Right ventricle myocardium inferior (tissue), 1 donor: Measurements from ENCODE around the gene CENPH. TPM values are rescaled to one million over a fixed set of nuclear protein-coding genes. Genes with fewer than 3 reads are reported as not detected.
"Not testable (repeated sequence)": the region's sequence is repeated elsewhere in the genome, so short reads cannot be mapped to it uniquely, and the experiment has no call there.

ENCODE experiments used
- ATAC-seq: fragments of 200-7000 bp; cut with Tn5 transposase; one replicate; pipeline ENCODE4 v1.9.1; 2020; ENCODE audit warnings: mild to moderate bottlenecking, moderate library complexity
- DNase-seq: peaks from one replicate; pipeline ENCODE4 v3.0.0; 2021; ENCODE audit errors: missing footprints
- intact Hi-C: fragments of 100-400 bp; cut with DNase I; formaldehyde crosslinking; loops from one replicate; pipeline ENCODE4 v1.11.0; 2022
- long read RNA-seq: library from polyadenylated mRNA; unstranded; transcript quantifications from one replicate; pipeline ENCODE4 v2.0.0, GENCODE V29; 2021
- total RNA-seq: library from RNA; stranded (reverse); fragmentation: NEBNext Ultra II Directional; extraction: Animal tissue kit (Norgen Biotek cat#: 25700); gene quantifications from one replicate; pipeline ENCODE4 v1.2.1, GENCODE V29; 2021
- donor health status: DM: no; HTN: yes; CAD: no; lungs with severe emphysema.

Gene CENPH
- 3.6 TPM for total RNA-seq
- long read RNA-seq, partial matches to known transcripts = 0 of 1 reads
- long read RNA-seq, other reads (novel, unspliced or antisense) = 0 of 1 reads

DNA sequence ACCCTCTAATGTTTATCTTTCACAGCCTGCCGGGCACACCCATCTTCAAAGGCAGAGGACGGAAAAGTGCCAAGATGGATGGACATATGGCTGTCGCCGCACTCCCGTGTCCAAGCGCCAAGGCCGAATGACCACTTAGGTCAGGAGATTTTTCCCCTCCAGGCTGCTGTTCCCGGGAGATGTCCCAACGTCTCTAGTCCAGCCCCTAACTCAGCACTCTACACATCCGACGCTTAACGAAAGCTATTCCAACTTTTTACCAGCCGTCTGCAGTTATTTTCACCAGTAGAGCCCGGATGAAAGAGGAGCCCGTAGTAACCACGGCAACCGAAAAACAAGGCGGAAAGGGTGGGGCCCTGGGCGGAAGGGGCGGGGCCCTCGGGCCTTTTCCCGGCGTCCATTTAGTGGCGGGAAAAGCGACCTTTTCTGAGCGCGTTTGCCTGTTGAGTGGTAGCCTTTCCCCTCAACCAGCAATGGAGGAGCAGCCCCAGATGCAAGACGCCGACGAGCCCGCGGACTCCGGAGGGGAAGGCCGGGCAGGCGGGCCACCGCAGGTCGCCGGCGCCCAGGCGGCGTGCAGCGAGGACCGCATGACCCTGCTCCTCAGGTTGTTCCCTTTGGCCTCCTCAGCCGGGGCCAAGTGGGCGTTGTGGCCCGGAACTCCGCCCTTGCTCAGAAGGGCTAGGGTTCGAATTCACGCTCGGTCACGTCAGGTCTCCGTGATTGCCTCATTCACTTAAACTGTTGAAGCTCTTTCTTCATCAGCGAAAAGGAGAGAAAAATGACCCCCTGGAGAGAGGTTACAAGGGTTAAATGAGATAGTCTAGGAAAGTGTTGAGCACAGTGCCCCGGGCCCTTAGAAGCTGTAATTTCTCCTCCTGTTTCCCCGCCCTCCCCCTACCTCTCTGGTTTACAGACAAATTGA, at the start of gene CENPH:
Gene CENPH, plus strand, starts transcription at position 422 of the 925 bp plus-strand sequence. Its CDS starts 52 bp downstream, at position 474.
- intact Hi-C loops = loop anchor here (2.0 kb wide), 1 partner anchor 23 kb away; the partner anchor contains the start of gene CCNB1
- ATAC-seq = peak; percentile 99
- peak; percentile 92 for DNase-seq

GRCh38 chr5:69140239-69140638, 49.1 kb upstream of the CENPH start:
- DNase-seq, ATAC-seq, intact Hi-C loops: not testable (repeated sequence)

DNA sequence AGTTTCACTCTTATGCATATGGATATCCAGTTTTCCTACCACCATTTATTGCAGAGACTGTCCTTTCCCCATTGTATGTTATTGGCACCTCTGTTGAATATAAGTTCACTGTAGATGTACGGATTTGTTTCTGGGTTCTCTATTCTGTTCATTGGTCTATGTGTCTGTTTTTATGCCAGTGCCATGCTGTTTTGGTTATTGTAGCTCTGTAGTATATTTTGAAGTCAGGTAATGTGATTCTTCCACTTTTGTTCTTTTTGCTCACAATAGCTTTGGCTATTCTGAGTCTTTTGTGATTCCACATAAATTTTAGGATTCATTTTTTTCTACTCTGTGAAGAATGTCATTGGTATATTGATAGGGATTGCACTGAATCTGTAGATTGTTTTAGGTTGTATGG, 48.6 kb upstream of the CENPH start:
- ATAC-seq = no peak
- DNase-seq = no peak
- intact Hi-C loops = no loop called here

DNA sequence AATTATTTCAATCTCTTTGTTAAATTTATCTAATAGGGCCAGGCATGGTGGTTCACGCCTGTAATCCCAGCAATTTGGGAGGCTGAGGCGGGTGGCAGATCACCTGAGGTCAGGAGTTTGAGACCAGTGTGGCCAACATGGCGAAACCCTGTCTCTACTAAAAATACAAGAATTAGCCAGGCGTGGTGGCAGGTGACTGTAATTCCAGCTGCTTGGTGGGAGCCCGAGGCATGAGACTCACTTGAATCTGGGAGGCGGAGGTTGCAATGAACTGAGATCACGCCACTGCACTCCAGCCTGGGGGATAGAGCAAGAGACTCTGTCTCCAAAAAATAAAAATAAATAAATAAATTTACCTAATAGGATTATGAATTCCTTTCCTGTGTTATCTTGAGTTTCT, 40.8 kb upstream of the CENPH start:
- intact Hi-C loops, ATAC-seq, DNase-seq: not testable (repeated sequence)

DNA sequence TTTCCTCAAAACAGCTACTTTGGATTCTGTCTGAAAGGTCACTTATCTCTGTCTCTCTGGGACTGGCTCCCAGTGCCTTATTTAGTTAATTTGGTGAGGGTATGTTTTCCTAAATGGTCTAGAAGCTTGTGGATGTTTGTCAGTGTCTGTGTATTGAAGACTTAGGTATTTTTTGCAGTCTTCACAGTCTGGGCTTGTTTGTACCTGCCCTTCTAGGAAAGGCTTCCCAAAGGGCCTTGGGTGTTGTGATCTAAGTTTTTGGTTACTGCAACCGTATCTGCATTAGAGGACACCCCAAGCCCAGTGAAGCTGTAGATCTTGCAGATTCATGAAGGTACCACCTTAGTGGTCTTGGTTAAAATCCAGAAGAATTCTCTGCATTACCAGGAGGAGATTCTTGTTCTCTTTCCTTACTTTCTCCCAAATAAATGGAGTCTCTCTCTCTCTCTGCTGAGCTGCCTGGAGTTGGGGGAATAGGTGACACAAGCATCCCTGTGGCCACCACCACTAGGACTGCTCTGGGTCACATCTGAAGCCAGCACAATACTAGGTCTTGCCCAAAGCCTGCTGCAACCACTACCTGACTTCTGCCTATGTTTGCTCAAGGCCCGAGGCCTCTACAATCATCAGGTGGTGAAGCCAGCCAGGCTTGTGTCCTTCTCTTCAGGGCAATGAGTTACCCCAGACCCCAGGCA, 40.3 kb upstream of the CENPH start:
- intact Hi-C loops = no loop called here
- ATAC-seq (no peak), DNase-seq (no peak)

- DNase-seq (no peak), ATAC-seq (no peak)
- intact Hi-C loops = no loop called here
Observed at GRCh38 chr5:69149676-69150010, 39.7 kb upstream of the CENPH start.

DNA sequence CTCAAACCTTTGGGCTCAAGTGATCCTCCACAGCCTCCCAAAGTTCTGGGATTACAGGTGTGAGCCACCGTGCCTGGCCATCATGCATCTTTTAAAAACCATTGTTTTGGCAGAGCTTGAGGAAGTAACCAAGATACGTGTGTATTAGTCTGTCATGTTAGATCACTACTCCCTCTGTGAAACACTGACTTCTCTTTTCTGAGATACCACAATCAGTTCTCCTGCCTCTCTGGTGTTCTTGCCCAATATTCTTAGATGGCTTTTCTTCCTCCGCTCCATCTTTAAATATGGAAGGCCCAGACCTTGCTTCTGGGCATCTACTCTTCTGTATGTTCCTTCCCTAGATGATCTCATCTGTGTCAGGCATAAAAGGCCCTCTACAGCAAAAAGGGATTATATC, 36.7 kb upstream of the CENPH start:
- no peak for ATAC-seq
- intact Hi-C loops = no loop called here
- no peak for DNase-seq

DNA sequence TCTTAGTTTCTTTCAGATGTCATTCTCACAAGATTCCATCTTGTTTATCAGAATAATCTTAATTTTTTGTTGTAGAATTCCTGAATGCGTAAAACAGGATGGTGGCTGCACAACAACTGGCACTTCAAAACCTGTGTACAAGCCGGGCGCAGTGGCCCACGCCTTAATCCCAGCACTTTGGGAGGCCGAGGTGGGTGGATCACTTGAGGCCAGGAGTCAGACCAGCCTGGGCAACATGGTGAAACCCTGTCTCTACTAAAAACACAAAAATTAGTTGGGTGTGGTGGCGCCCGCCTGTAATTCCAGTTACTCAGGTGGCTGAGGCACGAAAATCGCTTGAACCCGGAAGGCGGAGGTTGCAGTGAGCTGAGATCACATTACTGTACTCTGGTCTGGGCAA, 32.9 kb upstream of the CENPH start:
- DNase-seq (no peak), ATAC-seq (no peak)
- intact Hi-C loops = no loop called here

DNA sequence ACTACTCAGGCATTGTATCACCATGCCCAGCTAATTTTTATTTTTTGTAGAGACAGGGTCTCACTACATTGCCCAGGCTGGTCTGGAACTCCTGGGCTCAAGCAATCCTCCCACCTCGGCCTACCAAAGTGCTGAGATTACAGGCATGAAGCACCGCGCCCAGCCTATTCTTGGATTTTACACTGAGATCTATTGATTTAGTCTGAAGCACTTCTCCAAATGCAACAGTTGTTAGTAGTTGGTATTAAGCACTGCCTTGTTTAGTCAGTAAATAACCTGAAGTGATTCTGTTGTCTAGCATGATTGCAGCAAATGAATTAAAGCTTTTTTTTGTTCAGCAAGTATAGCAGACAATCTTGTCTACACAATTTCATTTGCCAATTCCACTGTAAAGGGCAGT, 31.3 kb upstream of the CENPH start:
- ATAC-seq (no peak), DNase-seq (no peak)
- intact Hi-C loops = no loop called here

- intact Hi-C loops = no loop called here
- DNase-seq (no peak), ATAC-seq (no peak)
Observed at GRCh38 chr5:69160651-69161050, 28.7 kb upstream of the CENPH start.

GRCh38 chr5:69166686-69167492, 22.5 kb upstream of the CENPH start, which contains the start of gene CCNB1:
Gene CCNB1, plus strand, starts transcription at chr5:69167150. Its CDS starts 113 bp downstream, at chr5:69167263.
- intact Hi-C loops = loop anchor here (2.0 to 5.0 kb wide), 3 partner anchors 22 to 166 kb away; partner anchors contain the start of genes CCDC125, CDK7 and CENPH
- ATAC-seq = peak; percentile 100
- peak; percentile 98 for DNase-seq

DNA sequence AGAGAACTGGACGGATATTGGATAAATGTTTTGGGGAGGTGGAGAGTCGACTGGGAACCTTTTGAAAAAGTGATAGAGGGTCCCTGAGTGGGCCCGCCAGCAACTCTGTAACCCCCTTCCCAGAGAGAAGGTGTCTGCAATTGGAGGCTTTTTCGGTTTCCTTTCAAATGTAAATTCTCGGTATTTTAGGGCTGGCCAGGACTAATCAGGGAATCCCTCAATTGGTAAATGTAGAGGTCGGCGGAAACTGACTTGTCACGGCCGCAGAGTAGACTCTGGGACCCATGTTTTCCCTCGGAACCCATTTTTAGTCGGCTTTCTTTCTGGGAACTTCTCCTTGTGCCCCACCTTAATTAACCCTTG, 21.9 kb upstream of the CENPH start:
- DNase-seq = no peak
- intact Hi-C loops = loop anchor here (2.0 to 5.0 kb wide), 3 partner anchors 21 to 165 kb away; partner anchors contain the start of genes CCDC125, CDK7 and CENPH
- ATAC-seq = no peak

DNA sequence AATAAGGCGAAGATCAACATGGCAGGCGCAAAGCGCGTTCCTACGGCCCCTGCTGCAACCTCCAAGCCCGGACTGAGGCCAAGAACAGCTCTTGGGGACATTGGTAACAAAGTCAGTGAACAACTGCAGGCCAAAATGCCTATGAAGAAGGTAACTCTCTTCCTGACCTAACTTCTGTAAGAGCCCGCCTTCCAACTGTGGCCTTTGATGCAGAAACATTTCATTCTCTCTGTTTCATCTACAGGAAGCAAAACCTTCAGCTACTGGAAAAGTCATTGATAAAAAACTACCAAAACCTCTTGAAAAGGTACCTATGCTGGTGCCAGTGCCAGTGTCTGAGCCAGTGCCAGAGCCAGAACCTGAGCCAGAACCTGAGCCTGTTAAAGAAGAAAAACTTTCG, 21.5 kb upstream of the CENPH start:
- ATAC-seq (no peak), DNase-seq (no peak)
- intact Hi-C loops = loop anchor here (2.0 to 5.0 kb wide), 3 partner anchors 21 to 165 kb away; partner anchors contain the start of genes CCDC125, CDK7 and CENPH

- no peak for DNase-seq
- no peak for ATAC-seq
- intact Hi-C loops = no loop called here
Observed at GRCh38 chr5:69170495-69170894, 18.9 kb upstream of the CENPH start.

- DNase-seq (no peak), ATAC-seq (no peak)
- intact Hi-C loops = no loop called here
Observed at GRCh38 chr5:69170969-69171368, 18.4 kb upstream of the CENPH start.

- intact Hi-C loops, DNase-seq, ATAC-seq: not testable (repeated sequence)
Observed at GRCh38 chr5:69181659-69182293, 7.6 kb upstream of the CENPH start.

- intact Hi-C loops = no loop called here
- ATAC-seq (no peak), DNase-seq (no peak)
Observed at GRCh38 chr5:69184621-69185020, 4.8 kb upstream of the CENPH start.

DNA sequence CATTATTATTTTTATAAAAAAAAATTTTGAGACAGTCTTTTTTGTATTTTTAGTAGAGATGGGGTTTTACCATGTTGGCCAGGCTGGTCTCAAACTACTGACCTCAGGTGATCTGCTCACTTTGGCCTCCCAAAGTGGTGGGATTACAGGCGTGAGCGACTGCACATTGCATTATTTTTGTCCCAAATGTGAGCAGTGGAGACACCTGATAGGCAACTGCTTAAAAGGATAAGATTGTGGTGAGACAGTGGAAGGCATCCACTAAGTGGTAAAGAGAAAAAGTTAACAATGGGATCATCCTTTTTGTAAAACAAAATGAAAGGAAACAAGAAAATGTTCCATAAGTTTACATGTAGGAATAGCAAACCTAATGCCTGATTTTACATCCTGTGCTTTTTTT, 2.0 kb upstream of the CENPH start:
- intact Hi-C loops = no loop called here
- ATAC-seq = no peak
- DNase-seq = no peak
